ENCODE data around the gene STK10. TPM values are rescaled to one million over a fixed set of nuclear protein-coding genes. Genes with fewer than 3 reads are reported as not detected.

STK10 gene
- polyA plus RNA-seq (2013, experiment 1 of 4): 6.0 TPM
- polyA plus RNA-seq (2013, experiment 2 of 4): 8.6 TPM
- polyA plus RNA-seq (2013, experiment 3 of 4): 5.7 TPM
- 4.6 TPM for polyA plus RNA-seq (2013, experiment 4 of 4)

- Histone ChIP-seq H3K9me3 (ENCODE audit: control insufficient read depth, low read length) (no peaks in the 10 kb centered on the region), H3K36me3 (ENCODE audit: control insufficient read depth, insufficient read depth, low read length) (no peaks in the 10 kb centered on the region), H3K4me3 (ENCODE audit: insufficient read depth, low read depth, low read length) (peak within 1 kb of the TSS; percentile 69), H3K27me3 (ENCODE audit: control insufficient read depth, insufficient read depth, low read length, poor library complexity, severe bottlenecking) (peaks cover 14% of the 10 kb centered on the region), H3K4me1 (ENCODE audit: control insufficient read depth, insufficient read depth, low read length) (peaks cover 12% of the 10 kb centered on the region), H3K27ac (ENCODE audit: insufficient read depth, low read depth, low read length, poor library complexity, severe bottlenecking) (peak within 1 kb of the TSS; percentile 83)
- 0% methylated on average over 102 of the region's 102 CpGs for WGBS, 2 experiments
These were observed at the start of gene STK10 for GRCh38 chr5:172188033-172188892. STK10 (minus strand) TSS chr5:172188224; CDS start chr5:172188042, 182 bp downstream.

DNA sequence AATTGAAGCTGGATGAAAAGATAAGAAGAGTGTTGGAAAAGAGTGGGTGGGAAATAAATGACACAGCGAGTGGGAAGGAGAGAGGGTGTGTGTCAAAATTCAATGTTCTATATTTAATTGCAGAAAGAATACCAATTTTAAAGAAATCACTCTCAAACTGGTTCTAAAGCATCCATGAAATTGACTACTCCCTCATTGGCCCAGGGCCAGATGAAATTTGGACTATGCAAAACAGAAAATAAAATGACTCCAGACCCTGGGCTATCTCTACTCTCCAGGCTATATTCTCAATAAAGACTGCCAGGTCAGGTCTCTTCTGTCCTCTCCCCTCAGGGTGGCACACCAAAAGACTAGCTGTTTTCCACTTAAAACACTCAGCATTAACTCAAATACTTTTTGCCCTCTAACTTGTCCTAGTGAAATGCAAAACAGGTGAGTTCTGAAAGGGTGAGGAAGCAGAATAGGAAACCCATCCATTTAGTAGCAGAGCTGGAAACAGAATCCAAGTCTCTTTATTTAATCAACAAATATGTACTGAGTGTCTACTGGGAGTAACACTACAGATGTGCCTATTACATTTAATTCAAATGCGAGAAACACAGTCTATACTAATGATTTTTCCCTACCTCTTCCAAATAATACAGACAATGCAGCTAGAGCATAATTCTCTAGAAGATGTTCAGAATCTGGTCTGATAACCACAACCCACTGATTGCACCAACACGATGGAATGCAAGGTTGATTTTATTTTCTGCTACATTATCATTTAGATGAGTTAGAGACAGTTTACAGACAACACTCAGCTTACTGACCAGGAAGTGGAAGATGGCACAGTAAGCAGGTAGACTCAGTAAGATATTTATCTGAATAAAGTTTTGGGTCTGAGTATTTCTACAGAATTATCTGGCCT, 48.1 kb upstream of the STK10 start:
- H3K4me1 ChIP-seq (ENCODE audit: control insufficient read depth, insufficient read depth, low read length): no peaks in the 10 kb centered on the region
- no peak overlapping the region for H3K27ac ChIP-seq (ENCODE audit: insufficient read depth, low read depth, low read length, poor library complexity, severe bottlenecking)
- H3K36me3 ChIP-seq (ENCODE audit: control insufficient read depth, insufficient read depth, low read length): peaks cover 12% of the 10 kb centered on the region
- WGBS, 2 experiments: 86 to 90% methylated on average over 2 to 3 of the region's 3 CpGs
- H3K4me3 ChIP-seq (ENCODE audit: insufficient read depth, low read depth, low read length): no peak overlapping the region
- no peaks in the 10 kb centered on the region for H3K9me3 ChIP-seq (ENCODE audit: control insufficient read depth, low read length)
- H3K27me3 ChIP-seq (ENCODE audit: control insufficient read depth, insufficient read depth, low read length, poor library complexity, severe bottlenecking): no peaks in the 10 kb centered on the region

GRCh38 chr5:172235132-172235780, 47.2 kb upstream of the STK10 start:
- Histone ChIP-seq H3K4me1 (ENCODE audit: control insufficient read depth, insufficient read depth, low read length) (no peaks in the 10 kb centered on the region), H3K27ac (ENCODE audit: insufficient read depth, low read depth, low read length, poor library complexity, severe bottlenecking) (no peak overlapping the region), H3K9me3 (ENCODE audit: control insufficient read depth, low read length) (no peaks in the 10 kb centered on the region), H3K36me3 (ENCODE audit: control insufficient read depth, insufficient read depth, low read length) (peaks cover 12% of the 10 kb centered on the region), H3K27me3 (ENCODE audit: control insufficient read depth, insufficient read depth, low read length, poor library complexity, severe bottlenecking) (no peaks in the 10 kb centered on the region), H3K4me3 (ENCODE audit: insufficient read depth, low read depth, low read length) (no peak overlapping the region)
- 74 to 76% methylated on average over 4 of the region's 4 CpGs for WGBS, 2 experiments

- H3K36me3 ChIP-seq (ENCODE audit: control insufficient read depth, insufficient read depth, low read length): peaks cover 12% of the 10 kb centered on the region
- 93 to 98% methylated on average over 3 to 4 of the region's 4 CpGs for WGBS, 2 experiments
These were observed 46.0 kb upstream of the STK10 start for GRCh38 chr5:172234031-172234430.

GRCh38 chr5:172229904-172230303, 41.9 kb upstream of the STK10 start:
- Histone ChIP-seq H3K36me3 (ENCODE audit: control insufficient read depth, insufficient read depth, low read length) (peaks cover 12% of the 10 kb centered on the region), H3K27ac (ENCODE audit: insufficient read depth, low read depth, low read length, poor library complexity, severe bottlenecking) (no peak overlapping the region), H3K4me3 (ENCODE audit: insufficient read depth, low read depth, low read length) (no peak overlapping the region), H3K27me3 (ENCODE audit: control insufficient read depth, insufficient read depth, low read length, poor library complexity, severe bottlenecking) (no peaks in the 10 kb centered on the region), H3K9me3 (ENCODE audit: control insufficient read depth, low read length) (no peaks in the 10 kb centered on the region), H3K4me1 (ENCODE audit: control insufficient read depth, insufficient read depth, low read length) (no peaks in the 10 kb centered on the region)
- WGBS, 2 experiments: no CpG with 5 or more reads among the region's 1 CpG

More at GRCh38 chr5:172234031-172234430, 46.0 kb upstream of the STK10 start:
- no peaks in the 10 kb centered on the region for H3K9me3 ChIP-seq (ENCODE audit: control insufficient read depth, low read length)
- H3K27me3 ChIP-seq (ENCODE audit: control insufficient read depth, insufficient read depth, low read length, poor library complexity, severe bottlenecking): no peaks in the 10 kb centered on the region
- no peak overlapping the region for H3K27ac ChIP-seq (ENCODE audit: insufficient read depth, low read depth, low read length, poor library complexity, severe bottlenecking)
- H3K4me3 ChIP-seq (ENCODE audit: insufficient read depth, low read depth, low read length): no peak overlapping the region
- no peaks in the 10 kb centered on the region for H3K4me1 ChIP-seq (ENCODE audit: control insufficient read depth, insufficient read depth, low read length)

- WGBS, 2 experiments: 90% methylated on average over 1 of the region's 1 CpG; no CpG with 5 or more reads in 1 of the 2 experiments
- Histone ChIP-seq H3K4me1 (ENCODE audit: control insufficient read depth, insufficient read depth, low read length) (no peaks in the 10 kb centered on the region), H3K27ac (ENCODE audit: insufficient read depth, low read depth, low read length, poor library complexity, severe bottlenecking) (no peak overlapping the region), H3K4me3 (ENCODE audit: insufficient read depth, low read depth, low read length) (no peak overlapping the region), H3K27me3 (ENCODE audit: control insufficient read depth, insufficient read depth, low read length, poor library complexity, severe bottlenecking) (no peaks in the 10 kb centered on the region), H3K36me3 (ENCODE audit: control insufficient read depth, insufficient read depth, low read length) (peaks cover 16% of the 10 kb centered on the region), H3K9me3 (ENCODE audit: control insufficient read depth, low read length) (no peaks in the 10 kb centered on the region)
These were observed 37.0 kb upstream of the STK10 start for GRCh38 chr5:172224996-172225395.

- peaks cover 18% of the 10 kb centered on the region for H3K36me3 ChIP-seq (ENCODE audit: control insufficient read depth, insufficient read depth, low read length)
- no peak overlapping the region for H3K4me3 ChIP-seq (ENCODE audit: insufficient read depth, low read depth, low read length)
- WGBS, 2 experiments: 88 to 90% methylated on average over 9 to 10 of the region's 10 CpGs
- no peaks in the 10 kb centered on the region for H3K4me1 ChIP-seq (ENCODE audit: control insufficient read depth, insufficient read depth, low read length)
- no peaks in the 10 kb centered on the region for H3K9me3 ChIP-seq (ENCODE audit: control insufficient read depth, low read length)
- no peak overlapping the region for H3K27ac ChIP-seq (ENCODE audit: insufficient read depth, low read depth, low read length, poor library complexity, severe bottlenecking)
- no peaks in the 10 kb centered on the region for H3K27me3 ChIP-seq (ENCODE audit: control insufficient read depth, insufficient read depth, low read length, poor library complexity, severe bottlenecking)
These were observed 36.2 kb upstream of the STK10 start for GRCh38 chr5:172223901-172224873.

GRCh38 chr5:172219296-172219695, 31.3 kb upstream of the STK10 start:
- H3K9me3 ChIP-seq (ENCODE audit: control insufficient read depth, low read length): no peaks in the 10 kb centered on the region
- WGBS, 2 experiments: 98% methylated on average over 2 of the region's 2 CpGs
- H3K36me3 ChIP-seq (ENCODE audit: control insufficient read depth, insufficient read depth, low read length): peaks cover 23% of the 10 kb centered on the region
- no peaks in the 10 kb centered on the region for H3K27me3 ChIP-seq (ENCODE audit: control insufficient read depth, insufficient read depth, low read length, poor library complexity, severe bottlenecking)
- H3K27ac ChIP-seq (ENCODE audit: insufficient read depth, low read depth, low read length, poor library complexity, severe bottlenecking): no peak overlapping the region
- H3K4me1 ChIP-seq (ENCODE audit: control insufficient read depth, insufficient read depth, low read length): no peaks in the 10 kb centered on the region
- no peak overlapping the region for H3K4me3 ChIP-seq (ENCODE audit: insufficient read depth, low read depth, low read length)

- H3K4me1 ChIP-seq (ENCODE audit: control insufficient read depth, insufficient read depth, low read length): no peaks in the 10 kb centered on the region
- H3K4me3 ChIP-seq (ENCODE audit: insufficient read depth, low read depth, low read length): no peak overlapping the region
- no peak overlapping the region for H3K27ac ChIP-seq (ENCODE audit: insufficient read depth, low read depth, low read length, poor library complexity, severe bottlenecking)
- 89 to 96% methylated on average over 3 of the region's 3 CpGs for WGBS, 2 experiments
- H3K27me3 ChIP-seq (ENCODE audit: control insufficient read depth, insufficient read depth, low read length, poor library complexity, severe bottlenecking): no peaks in the 10 kb centered on the region
- H3K36me3 ChIP-seq (ENCODE audit: control insufficient read depth, insufficient read depth, low read length): peaks cover 28% of the 10 kb centered on the region
- no peaks in the 10 kb centered on the region for H3K9me3 ChIP-seq (ENCODE audit: control insufficient read depth, low read length)
These were observed 28.3 kb upstream of the STK10 start for GRCh38 chr5:172216345-172216744.

Measured in ectodermal cell (in vitro differentiated cells).